D341Med (cell line): ENCODE results near the gene ATG101.

Experiments used
- DNase-seq: peaks from one replicate; pipeline ENCODE4 v3.0.0; 2012; ENCODE audit warnings: low spot score

The ATG101 gene

GRCh38 chr12:52042706-52043385, 26.9 kb upstream of the ATG101 start:
- no peak for DNase-seq

DNA sequence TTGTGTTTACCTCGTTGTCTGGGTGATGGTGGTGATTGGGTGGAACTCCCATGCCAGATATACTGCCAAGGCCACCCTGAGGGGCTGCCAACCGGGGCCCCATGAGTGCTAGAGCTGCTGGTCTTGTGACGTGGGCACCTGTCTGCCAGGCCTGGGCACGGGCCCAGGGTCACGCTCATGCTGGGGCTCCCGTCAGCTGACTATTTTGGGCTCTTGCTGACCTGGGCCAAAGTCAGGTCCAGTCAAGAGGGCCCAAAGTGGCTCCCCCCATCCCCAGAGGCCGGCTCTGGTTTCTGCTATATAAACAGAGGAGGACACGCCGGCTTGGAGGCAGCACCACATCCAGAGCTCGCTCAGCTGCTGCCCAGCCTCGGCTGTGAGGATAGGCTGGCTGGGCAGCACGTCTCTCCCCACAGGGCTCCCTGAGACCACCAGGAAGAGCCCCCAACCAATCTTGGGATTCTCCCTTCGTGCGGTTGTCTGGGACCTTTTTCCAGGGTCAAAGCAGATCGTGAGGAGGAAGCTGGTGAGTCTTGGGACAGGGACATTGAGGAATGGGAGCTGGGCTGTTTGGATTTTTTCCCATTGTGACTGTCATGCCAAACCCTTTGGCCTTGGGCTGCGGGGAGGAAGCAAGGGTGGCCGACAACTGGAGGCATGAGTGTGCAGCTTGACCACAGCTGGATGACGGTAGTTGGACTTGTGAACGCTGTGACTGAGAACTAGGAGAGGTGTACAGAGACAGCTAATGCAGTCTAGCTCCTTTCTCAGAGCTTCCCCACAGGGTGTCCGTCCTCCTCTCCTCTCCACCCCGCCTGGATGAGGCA, 26.2 kb upstream of the ATG101 start:
- DNase-seq, result no peak

DNA sequence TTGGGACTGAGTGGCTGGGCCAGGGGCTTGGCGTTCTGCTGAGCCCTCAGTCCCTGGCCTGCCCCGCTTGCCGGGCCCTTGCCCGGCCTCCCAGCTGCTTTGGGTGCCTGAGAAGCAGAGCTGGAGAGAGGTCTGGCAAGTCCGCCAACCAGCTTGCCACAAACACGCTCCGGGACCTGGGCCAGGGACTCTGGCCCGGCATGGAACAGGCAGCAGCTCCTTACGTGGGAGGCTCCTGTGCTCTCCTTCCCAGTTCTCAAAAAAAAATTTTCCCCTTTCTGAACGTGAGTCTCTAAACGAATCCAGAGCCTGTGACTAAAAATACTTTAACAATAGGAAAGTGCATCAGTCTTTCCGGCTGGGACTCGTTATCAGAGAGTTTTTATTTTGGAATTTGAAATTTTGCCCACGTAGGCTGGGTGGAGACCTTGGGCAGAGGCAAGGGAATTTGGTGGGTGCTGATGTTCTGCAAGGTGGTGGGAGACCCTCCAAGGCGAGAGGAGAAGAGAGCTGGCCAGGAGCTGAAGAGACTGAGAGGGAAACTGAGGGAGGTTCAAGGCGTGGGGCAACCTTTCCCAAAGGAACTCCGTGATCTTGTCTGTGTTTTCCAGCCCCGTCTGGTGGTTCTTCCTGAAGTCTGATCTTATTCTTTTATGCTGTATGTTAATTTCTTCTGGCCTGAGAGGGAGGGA, 25.3 kb upstream of the ATG101 start:
- DNase-seq, result no peak

- DNase-seq, result no peak
These were observed 24.0 kb upstream of the ATG101 start for GRCh38 chr12:52045794-52046199.

DNA sequence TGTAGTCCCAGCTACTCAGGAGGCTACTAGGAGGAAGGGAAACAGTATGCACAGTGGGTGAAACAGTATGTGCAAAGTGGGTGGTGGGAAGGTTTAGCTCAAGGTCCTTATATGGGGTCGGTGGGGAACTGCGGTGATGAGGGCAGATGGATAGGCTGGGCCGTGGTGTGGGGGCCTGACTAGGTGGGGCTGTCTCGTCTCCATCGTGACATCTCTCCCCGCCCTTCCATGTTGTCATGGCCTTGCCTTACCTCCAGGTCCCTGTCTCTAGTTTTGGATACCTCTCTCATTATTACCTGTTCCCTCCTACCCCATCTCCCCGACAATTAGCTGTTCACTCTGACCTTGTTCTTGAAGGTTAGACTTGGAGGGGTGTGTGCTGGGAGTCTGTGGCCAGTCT, 22.9 kb upstream of the ATG101 start:
- DNase-seq, result no peak

DNA sequence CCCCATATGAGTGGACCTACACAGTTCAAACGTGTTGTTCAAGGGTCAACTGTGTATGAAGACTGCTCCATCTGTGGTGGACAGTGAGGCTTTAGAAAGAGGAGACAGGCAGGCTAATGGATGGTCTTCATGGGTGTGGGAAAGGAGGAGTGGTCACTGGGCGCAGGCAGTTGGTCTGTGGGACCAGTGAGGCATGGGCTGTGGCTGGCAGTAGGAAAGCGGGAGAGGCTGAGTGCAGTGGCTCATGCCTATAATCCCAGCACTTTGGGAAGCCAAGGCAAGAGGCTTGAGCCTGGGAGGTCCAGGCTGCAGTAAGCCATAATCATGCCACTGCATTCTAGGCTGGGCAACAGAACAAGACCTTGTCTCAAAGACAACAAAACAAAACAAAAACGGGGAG, 20.5 kb upstream of the ATG101 start:
- DNase-seq, result no peak

- no peak for DNase-seq
These were observed 20.1 kb upstream of the ATG101 start for GRCh38 chr12:52049688-52050087.

DNA sequence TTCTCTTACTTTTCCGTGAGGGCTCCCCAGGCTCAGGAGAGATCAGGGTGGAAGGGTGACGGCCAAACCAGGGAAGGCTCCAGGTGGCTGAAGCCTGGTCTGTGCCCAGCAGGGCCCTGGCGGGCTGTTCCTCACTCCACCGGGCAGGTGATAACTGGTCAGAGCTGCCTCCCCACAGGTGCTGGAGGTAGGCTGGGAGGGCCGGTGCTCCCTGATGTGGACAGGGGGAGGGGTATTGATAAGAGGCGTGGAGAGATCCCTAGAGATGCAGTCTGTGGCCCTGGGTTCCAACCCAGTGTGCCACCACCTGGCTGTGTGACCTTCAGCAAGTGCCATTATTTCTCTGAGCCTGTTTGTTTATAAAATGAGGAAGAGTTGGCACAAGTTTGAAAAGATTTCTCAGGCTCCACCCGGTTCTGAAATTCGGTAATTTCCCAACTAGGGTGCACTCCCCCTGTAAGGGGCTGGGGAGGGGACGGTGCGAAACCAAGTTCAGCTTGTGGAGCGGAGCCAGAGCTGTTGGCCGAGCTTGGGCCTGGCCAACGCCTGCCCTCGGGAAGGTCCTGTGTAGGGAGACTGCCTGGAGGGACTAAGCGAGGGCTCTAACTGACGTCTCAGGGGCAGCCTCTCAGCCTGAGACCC, 19.5 kb upstream of the ATG101 start:
- DNase-seq, result no peak

- peak; percentile 98 for DNase-seq
These were observed 18.8 kb upstream of the ATG101 start, which contains the start of gene NR4A1 for GRCh38 chr12:52050758-52051541. Gene NR4A1 (plus strand): TSS chr12:52051442. CDS start chr12:52054329, 2,887 bp downstream.

- DNase-seq, result no peak
These were observed 17.2 kb upstream of the ATG101 start for GRCh38 chr12:52052468-52053186.

DNA sequence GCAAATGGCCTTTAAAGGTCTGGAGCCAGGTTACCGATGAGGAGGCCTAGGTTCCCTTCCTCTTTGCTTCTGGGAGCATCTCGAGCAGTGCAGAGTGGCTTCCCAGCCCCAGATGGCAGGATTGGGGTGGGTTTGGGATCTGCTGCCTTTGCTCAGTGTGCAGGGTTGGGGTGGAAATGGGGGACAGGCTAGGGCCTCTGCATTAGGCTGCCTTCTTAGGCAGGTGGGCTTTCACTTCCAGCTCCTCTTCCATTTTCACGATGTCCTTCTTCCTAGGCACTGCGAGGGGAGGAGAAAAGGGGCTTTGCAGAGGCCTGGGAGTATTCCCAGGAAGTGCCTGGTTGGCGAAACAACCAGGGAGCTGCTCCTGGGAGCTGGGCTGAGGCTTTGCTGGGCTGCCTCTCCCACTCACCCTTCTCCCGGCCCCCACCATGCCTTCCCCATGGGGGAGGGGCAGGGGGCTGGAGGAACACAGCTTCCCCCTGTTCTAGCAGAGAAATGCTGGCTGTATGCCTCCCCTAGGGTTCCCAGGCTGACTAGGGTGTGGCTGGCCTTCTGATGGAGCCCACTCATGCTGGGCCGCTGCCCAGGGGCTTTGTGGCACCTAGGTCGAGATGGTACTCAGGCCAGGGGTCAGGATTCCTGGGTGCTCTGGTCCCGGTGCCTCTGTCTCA, 16.1 kb upstream of the ATG101 start:
- no peak for DNase-seq

- no peak for DNase-seq
These were observed 15.4 kb upstream of the ATG101 start for GRCh38 chr12:52054231-52054832.

GRCh38 chr12:52054833-52055730, 14.7 kb upstream of the ATG101 start:
- DNase-seq, result no peak

DNA sequence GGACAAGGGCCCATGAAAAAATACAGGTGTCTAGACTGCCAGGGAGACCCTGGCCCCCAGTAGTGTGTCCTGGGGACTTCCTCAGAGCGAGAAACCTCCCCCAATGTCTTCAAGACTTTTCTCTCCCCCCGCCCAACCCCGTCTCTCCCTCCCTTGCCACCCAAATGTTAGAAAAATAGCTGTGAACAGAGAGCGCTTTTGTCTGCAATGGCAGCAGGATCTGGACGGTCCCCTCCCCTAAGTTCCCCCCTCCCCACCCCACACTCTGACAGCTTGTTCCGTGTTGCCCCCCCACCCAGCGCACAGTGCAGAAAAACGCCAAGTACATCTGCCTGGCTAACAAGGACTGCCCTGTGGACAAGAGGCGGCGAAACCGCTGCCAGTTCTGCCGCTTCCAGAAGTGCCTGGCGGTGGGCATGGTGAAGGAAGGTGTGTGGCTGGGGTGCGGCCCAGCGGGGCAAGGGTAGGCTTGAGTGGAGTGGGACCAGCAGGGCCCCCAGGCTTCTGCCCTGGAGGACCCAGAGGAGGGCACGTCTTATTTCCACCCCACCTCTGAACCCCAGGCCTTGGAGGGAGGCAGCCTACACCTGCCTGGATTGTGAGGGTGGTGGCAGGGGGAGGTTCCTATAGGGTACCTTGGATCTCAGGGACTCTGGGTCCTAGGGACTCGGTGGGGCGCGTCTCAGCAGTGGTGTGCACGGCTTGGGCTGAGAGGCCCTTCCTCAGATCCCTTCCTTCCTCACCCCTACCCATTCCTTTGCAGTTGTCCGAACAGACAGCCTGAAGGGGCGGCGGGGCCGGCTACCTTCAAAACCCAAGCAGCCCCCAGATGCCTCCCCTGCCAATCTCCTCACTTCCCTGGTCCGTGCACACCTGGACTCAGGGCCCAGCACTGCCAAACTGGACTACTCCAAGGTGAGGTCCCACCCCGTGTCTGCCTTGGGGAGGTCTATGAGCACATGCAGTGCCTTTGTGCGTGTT, 13.8 kb upstream of the ATG101 start:
- no peak for DNase-seq

DNA sequence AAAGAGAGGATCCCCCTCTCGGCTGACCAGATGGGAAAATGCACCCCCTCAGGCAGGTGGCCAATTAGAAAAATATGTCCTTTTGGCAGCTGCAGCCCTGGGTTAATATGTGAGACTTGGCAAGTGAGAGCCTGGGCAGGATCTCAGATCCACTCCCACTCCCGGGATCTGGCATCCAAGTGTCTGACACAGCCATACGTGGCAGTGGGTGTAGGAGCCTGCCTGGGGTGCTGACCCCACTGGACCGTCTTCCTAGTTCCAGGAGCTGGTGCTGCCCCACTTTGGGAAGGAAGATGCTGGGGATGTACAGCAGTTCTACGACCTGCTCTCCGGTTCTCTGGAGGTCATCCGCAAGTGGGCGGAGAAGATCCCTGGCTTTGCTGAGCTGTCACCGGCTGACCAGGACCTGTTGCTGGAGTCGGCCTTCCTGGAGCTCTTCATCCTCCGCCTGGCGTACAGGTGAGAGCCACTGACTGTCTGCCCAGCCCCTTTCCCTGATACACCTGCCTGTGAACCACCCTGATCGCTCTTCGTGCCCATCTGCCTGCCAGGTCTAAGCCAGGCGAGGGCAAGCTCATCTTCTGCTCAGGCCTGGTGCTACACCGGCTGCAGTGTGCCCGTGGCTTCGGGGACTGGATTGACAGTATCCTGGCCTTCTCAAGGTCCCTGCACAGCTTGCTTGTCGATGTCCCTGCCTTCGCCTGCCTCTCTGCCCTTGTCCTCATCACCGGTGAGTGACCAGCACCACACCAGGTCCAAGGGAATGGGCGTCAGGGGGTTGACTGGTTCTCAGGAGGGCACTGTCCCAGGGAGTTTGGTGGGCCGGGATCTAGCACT, 12.8 kb upstream of the ATG101 start:
- DNase-seq, result no peak
